Neutrophil (primary cell): ENCODE results near the gene TBC1D14.
"Not testable (repeated sequence)": the region's sequence is repeated elsewhere in the genome, so short reads cannot be mapped to it uniquely, and the experiment has no call there.

ENCODE experiments used
- H3K27ac ChIP-seq: fragments of 200-600 bp; sonication (generic); 2 replicates; pipeline ENCODE4 v1.5.1; 2016; ENCODE audit warnings: mild to moderate bottlenecking, moderate library complexity
- H3K27me3 ChIP-seq: fragments of 200-600 bp; sonication (generic); 2 replicates; pipeline ENCODE4 v1.6.0; 2016; ENCODE audit warnings: mild to moderate bottlenecking
- H3K36me3 ChIP-seq: fragments of 200-600 bp; sonication (generic); 2 replicates; pipeline ENCODE4 v1.5.1; 2017
- H3K4me1 ChIP-seq, 2 experiments: fragments of 200-600 bp in 1 of 2; sonication (generic) in 1 of 2; 1 replicate in 1 of 2; 2 replicates in 1 of 2; pipeline versions ENCODE4 v1.5.1 to v1.6.1; 2013 to 2016; ENCODE audit warnings: low read depth in 1 of 2, low read length in 1 of 2, mild to moderate bottlenecking in 1 of 2, moderate library complexity in 1 of 2; ENCODE audit not compliant: control insufficient read depth in 1 of 2, insufficient read depth in 1 of 2
- H3K4me3 ChIP-seq, 2 experiments: fragments of 200-600 bp in 1 of 2; sonication (generic) in 1 of 2; 1 replicate in 1 of 2; 2 replicates in 1 of 2; pipeline ENCODE4 v1.5.1; 2013 to 2016; ENCODE audit warnings: low read depth in 1 of 2, low read length in 1 of 2, mild to moderate bottlenecking in 1 of 2, moderate library complexity in 1 of 2
- H3K9me3 ChIP-seq: fragments of 200-600 bp; sonication (generic); 2 replicates; pipeline ENCODE4 v1.5.1; 2016
- CTCF ChIP-seq: fragments of 200-600 bp; sonication (generic); IDR thresholded peaks from 2 replicates; pipeline ENCODE4 v1.5.1; 2016; ENCODE audit warnings: antibody characterized with exemption

Gene TBC1D14

DNA sequence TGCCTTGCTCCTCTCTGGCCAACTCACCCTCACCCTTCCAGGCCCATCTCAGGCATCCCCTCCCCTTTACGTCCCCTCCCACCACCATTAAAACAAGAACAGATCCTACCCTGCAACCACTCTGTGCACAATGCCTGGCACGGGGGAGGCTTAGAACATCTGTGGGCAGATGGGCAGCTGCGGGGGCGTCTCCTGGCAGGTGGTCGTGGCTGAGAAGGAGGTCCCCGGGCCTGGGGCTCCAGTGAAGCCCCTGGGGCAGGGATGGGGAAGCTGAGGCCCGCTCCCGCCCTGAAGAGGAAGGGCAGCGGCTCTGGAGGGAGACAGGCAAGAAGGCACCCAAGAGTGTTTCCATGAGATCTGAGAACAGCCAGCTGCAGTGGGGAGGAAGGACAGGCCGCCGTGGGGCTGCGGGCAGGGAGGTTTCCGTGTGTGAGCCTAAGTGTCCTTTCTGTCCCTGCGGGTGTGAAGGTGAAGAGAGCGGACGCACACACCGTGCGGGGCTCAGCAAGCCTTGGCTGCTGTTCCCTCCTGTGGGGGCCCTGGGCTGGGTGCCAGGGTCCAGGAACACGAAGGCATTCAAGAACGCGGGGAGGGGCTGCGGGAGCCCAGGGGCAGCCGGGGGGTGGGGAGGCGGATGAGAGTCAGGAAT, 7.8 kb upstream of the TBC1D14 start:
- no peak overlapping the region for H3K4me3 ChIP-seq
- H3K27ac ChIP-seq = no peak overlapping the region
- no peaks in the 10 kb centered on the region for H3K9me3 ChIP-seq
- H3K4me1 ChIP-seq = peaks cover 0 to 37% of the 10 kb centered on the region in 2 experiments
- no peaks in the 10 kb centered on the region for H3K36me3 ChIP-seq
- H3K27me3 ChIP-seq = peaks cover under 1% of the 10 kb centered on the region
- no peak for TF ChIP-seq CTCF

DNA sequence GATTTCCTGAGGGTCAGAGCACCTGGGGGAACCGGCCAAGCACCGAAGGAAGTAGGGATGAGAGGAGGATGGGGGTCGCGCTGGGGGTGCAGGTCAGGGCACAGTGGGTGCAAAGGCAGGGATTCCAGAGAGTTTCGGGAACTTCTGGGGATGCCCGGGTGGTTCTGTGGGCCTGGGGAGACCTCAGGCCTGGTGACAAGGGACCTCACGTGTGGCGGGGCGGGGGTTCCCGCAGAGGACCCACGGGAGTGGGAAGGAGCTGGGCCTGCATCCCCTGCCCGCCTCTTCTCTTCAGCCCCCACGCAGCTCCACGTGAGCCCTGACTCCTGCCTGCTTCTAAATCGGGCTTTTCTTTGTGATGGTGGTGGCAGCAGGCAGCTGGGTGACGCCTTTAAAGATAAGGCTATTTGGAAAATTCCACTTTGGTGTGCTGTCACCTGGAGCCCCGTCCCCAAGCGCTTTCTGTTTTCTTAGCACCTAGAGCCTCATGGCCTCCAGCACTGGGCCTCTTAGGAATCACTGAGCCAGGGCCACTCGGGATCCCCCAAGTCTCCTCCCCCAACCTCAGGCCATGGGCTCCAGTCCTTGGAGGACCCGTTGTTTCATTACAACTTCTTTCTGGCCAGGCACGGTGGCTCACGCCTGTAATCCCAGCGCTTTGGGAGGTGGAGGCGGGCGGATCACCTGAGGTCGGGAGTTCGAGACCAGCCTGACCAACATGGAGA, 7.1 kb upstream of the TBC1D14 start:
- Histone ChIP-seq H3K9me3 (no peaks in the 10 kb centered on the region), H3K36me3 (no peaks in the 10 kb centered on the region), H3K27me3 (peaks cover 8% of the 10 kb centered on the region), H3K4me1 (peaks cover 3 to 41% of the 10 kb centered on the region in 2 experiments), H3K4me3 (no peak overlapping the region), H3K27ac (no peak overlapping the region)
- no peak for TF ChIP-seq CTCF

DNA sequence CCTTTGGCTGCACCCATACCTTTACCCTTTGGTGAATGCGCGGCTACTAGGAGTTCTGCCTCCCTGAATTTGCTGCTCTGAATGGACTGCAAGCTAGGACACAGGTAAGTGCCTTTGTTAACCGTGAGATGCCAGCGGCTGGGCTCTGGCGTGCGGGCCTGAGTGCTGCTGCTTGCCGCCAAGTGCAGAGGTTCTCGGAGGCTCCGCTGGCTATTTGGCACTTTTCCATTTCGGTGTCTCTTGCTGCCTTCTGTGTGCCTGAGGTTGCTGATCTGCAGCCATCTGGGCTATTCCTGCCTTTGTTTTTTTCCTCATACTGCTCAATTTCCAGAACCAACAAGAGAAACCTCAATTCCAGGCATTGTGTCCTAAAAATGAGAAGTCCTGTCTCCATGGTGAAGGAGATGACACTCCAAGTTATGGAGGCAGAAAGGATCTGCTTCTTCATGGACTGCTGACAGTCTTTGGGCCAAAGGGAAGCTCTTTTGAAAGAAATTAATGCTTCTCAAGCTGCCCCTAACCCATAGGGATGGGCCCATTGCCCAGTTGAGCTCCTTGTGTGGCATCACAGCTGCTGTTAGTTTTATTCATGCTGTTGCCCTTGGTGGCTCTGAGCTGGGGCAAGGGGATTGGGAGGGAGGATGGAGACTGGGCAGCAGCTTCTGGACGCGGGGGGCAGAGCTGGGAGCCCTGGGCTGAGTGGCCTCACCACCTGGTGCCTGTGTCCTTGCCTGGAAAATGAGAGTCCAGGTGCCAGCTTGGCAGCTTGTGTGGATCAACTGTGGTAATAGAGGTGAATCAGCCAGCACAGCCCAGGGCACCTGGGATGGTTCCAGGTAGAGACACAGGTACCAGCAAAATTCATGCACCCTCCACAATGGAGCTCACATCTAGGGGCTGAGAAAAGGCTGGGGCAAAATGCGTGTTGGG, 3.8 kb upstream of the TBC1D14 start:
- TF ChIP-seq CTCF = no peak
- Histone ChIP-seq H3K27me3 (peaks cover 11% of the 10 kb centered on the region), H3K36me3 (no peaks in the 10 kb centered on the region), H3K4me3 (no peak overlapping the region), H3K9me3 (no peaks in the 10 kb centered on the region), H3K27ac (no peak overlapping the region), H3K4me1 (peaks cover 25 to 48% of the 10 kb centered on the region in 2 experiments)

DNA sequence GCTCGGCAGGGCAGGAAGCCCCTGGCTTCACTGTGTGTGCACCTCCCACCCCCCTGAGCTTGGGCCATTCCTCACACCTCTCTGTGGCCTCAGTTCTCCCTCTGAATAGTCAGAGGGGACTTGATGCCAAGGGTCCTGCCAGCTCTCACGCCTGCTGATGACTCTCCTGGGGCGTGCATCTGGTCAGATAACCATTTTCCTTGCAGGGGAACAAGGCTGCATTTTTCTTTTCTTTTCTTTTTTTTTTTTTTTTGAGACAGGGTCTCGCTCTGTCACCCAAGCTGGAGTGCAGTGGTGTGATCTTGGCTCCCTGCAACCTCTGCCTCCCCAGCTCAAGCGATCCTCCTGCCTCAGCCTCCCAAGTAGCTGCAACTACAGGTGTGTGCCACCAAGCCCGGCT, 3.1 kb upstream of the TBC1D14 start:
- peaks cover 11% of the 10 kb centered on the region for H3K27me3 ChIP-seq
- H3K9me3 ChIP-seq, H3K27ac ChIP-seq, H3K4me3 ChIP-seq, H3K36me3 ChIP-seq: not testable (repeated sequence)
- peaks cover 32 to 54% of the 10 kb centered on the region in 2 experiments for H3K4me1 ChIP-seq

DNA sequence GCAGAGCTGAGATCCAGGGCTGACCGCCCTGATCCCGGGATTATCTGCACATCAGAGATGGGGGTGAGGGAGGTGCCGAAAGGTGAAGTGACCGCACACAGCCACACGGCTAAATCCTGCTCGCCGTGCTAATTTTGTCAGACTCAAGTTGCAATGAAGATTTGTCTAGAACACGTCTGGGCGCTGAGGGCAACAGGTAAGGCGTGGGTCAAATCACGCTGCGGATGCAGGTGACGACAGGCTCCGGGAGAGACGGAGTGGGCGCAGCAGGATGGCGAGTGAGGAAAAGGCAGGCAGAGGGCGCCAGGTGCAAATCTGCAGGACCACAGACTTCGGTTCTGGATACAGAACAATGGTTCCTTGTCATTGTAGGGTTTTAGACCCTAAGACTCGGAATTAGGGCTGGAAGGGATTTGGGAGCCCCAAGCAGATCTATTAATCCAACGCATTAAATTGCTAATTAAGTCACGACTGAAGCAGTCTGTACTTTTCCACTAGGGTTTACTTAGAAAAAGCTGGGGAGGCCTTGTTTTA, 1.9 kb upstream of the TBC1D14 start:
- Histone ChIP-seq H3K27ac (peak overlapping the region; percentile 99), H3K36me3 (no peaks in the 10 kb centered on the region), H3K4me3 (peak overlapping the region; percentile 4 to 93), H3K4me1 (peaks cover 44 to 66% of the 10 kb centered on the region in 2 experiments), H3K9me3 (no peaks in the 10 kb centered on the region), H3K27me3 (peaks cover 11% of the 10 kb centered on the region)
- TF ChIP-seq CTCF = peak; percentile 40
